ENCODE data around the gene MN1.
"Not testable (repeated sequence)": the region's sequence is repeated elsewhere in the genome, so short reads cannot be mapped to it uniquely, and the experiment has no call there.

MN1 gene

GRCh38 chr22:27755521-27756211, 45.9 kb downstream of the MN1 start:
- DNase-seq, result no peak

- DNase-seq, result no peak
Observed at GRCh38 chr22:27754888-27755480, 46.6 kb downstream of the MN1 start.

GRCh38 chr22:27754247-27754887, 47.2 kb downstream of the MN1 start:
- no peak for DNase-seq

GRCh38 chr22:27752771-27753170, 48.8 kb downstream of the MN1 start:
- DNase-seq, result no peak

GRCh38 chr22:27752141-27752540, 49.4 kb downstream of the MN1 start:
- DNase-seq, result no peak

- DNase-seq, result no peak
Observed at GRCh38 chr22:27751277-27752070, 50.1 kb downstream of the MN1 start.

- DNase-seq, result no peak
Observed at GRCh38 chr22:27750584-27751265, 50.8 kb downstream of the MN1 start.

GRCh38 chr22:27749597-27750225, 51.8 kb downstream of the MN1 start:
- no peak for DNase-seq

GRCh38 chr22:27748751-27749191, 52.8 kb downstream of the MN1 start:
- DNase-seq, result peak; percentile 92 to 95

GRCh38 chr22:27748349-27748748, 53.2 kb downstream of the MN1 start:
- peak in 1 of 2 donors; percentile 83 for DNase-seq

- peak; percentile 73 to 76 for DNase-seq
Observed at GRCh38 chr22:27747396-27748221, 53.9 kb downstream of the MN1 start.

GRCh38 chr22:27746918-27747317, 54.6 kb downstream of the MN1 start:
- DNase-seq, result no peak

- no peak for DNase-seq
Observed at GRCh38 chr22:27745809-27746208, 55.7 kb downstream of the MN1 start.

GRCh38 chr22:27745154-27745553, 56.4 kb downstream of the MN1 start:
- DNase-seq, result no peak

- not testable (repeated sequence) for DNase-seq
Observed at GRCh38 chr22:27744078-27744477, 57.5 kb downstream of the MN1 start.

- no peak for DNase-seq
Observed at GRCh38 chr22:27740202-27740748, 61.3 kb downstream of the MN1 start.

GRCh38 chr22:27737521-27737920, 64.0 kb downstream of the MN1 start:
- no peak for DNase-seq

GRCh38 chr22:27734066-27734465, 67.5 kb downstream of the MN1 start:
- no peak for DNase-seq

GRCh38 chr22:27732841-27733240, 68.7 kb downstream of the MN1 start:
- DNase-seq, result no peak

- no peak for DNase-seq
Observed at GRCh38 chr22:27732391-27732790, 69.2 kb downstream of the MN1 start.

- no peak for DNase-seq
Observed at GRCh38 chr22:27731621-27732020, 69.9 kb downstream of the MN1 start.
